SK-N-SH treated with all-trans-retinoic acid at 6 μM for 48 hours (cell line): ENCODE results near the gene MAP3K1.

ENCODE experiments used
- ATAC-seq: fragments of 200-7000 bp; cut with Tn5 transposase; 3 replicates; pipeline ENCODE4 v1.9.1; 2020; ENCODE audit warnings: mild to moderate bottlenecking, moderate library complexity
- ARNTL ChIP-seq: fragments of 450-650 bp; formaldehyde crosslinking; IDR thresholded peaks from 2 replicates; pipeline ENCODE4 v1.5.0; 2020; ENCODE audit warnings: low read depth, mild to moderate bottlenecking, moderate library complexity, borderline replicate concordance
- BACH2 ChIP-seq: fragments of 250-450 bp; sonication (Bioruptor Pico); IDR thresholded peaks from 2 replicates; pipeline ENCODE4 v1.9.0; 2021; ENCODE audit warnings: mild to moderate bottlenecking, borderline replicate concordance
- CSDC2 ChIP-seq: fragments of 250-450 bp; sonication (Bioruptor Pico); IDR thresholded peaks from 2 replicates; pipeline ENCODE4 v1.5.0; 2020; ENCODE audit warnings: mild to moderate bottlenecking, moderate library complexity
- ESRRG ChIP-seq: fragments of 250-450 bp; sonication (Bioruptor Pico); IDR thresholded peaks from 2 replicates; pipeline ENCODE4 v1.6.1; 2021; ENCODE audit warnings: mild to moderate bottlenecking
- ISL1 ChIP-seq: fragments of 250-450 bp; sonication (Bioruptor Pico); IDR thresholded peaks from 2 replicates; pipeline ENCODE4 v2.1.2; 2022; ENCODE audit warnings: mild to moderate bottlenecking, moderate library complexity
- OSR1 ChIP-seq: fragments of 250-450 bp; sonication (Bioruptor Pico); IDR thresholded peaks from 2 replicates; pipeline ENCODE4 v1.8.0; 2022; ENCODE audit warnings: moderate library complexity, mild to moderate bottlenecking, inconsistent platforms
- PPARA ChIP-seq: fragments of 250-450 bp; sonication (Bioruptor Pico); IDR thresholded peaks from 2 replicates; pipeline ENCODE4 v1.5.0; 2020; ENCODE audit warnings: mild to moderate bottlenecking, borderline replicate concordance
- RARB ChIP-seq: fragments of 250-450 bp; sonication (Bioruptor Pico); IDR thresholded peaks from 2 replicates; pipeline ENCODE4 v1.8.0; 2021; ENCODE audit warnings: mild to moderate bottlenecking, moderate library complexity
- SNAI2 ChIP-seq: fragments of 250-450 bp; sonication (Bioruptor Pico); IDR thresholded peaks from 2 replicates; pipeline ENCODE4 v1.5.0; 2020; ENCODE audit warnings: mild to moderate bottlenecking, moderate library complexity
- TCF4 ChIP-seq: fragments of 250-450 bp; sonication (Bioruptor Pico); IDR thresholded peaks from 2 replicates; pipeline ENCODE4 v1.8.0; 2021; ENCODE audit warnings: mild to moderate bottlenecking, moderate library complexity, borderline replicate concordance
- TOX ChIP-seq: fragments of 250-450 bp; sonication (Bioruptor Pico); IDR thresholded peaks from 2 replicates; pipeline ENCODE4 v1.8.0; 2021; ENCODE audit warnings: mild to moderate bottlenecking, moderate library complexity, borderline replicate concordance
- ZC3H10 ChIP-seq: fragments of 250-450 bp; sonication (Bioruptor Pico); IDR thresholded peaks from 2 replicates; pipeline ENCODE4 v1.5.1; 2021; ENCODE audit warnings: mild to moderate bottlenecking, moderate library complexity
- ZFP3 ChIP-seq: fragments of 250-450 bp; sonication (Bioruptor Pico); IDR thresholded peaks from 2 replicates; pipeline ENCODE4 v1.5.0; 2020; ENCODE audit warnings: mild to moderate bottlenecking, moderate library complexity
- ZFP30 ChIP-seq: fragments of 450-650 bp; formaldehyde crosslinking; IDR thresholded peaks from 2 replicates; pipeline ENCODE4 v1.5.0; 2022; ENCODE audit warnings: mild to moderate bottlenecking, moderate library complexity
- ZNF565 ChIP-seq: fragments of 450-650 bp; formaldehyde crosslinking; conservative IDR thresholded peaks from 2 replicates; pipeline ENCODE4 v1.5.0; 2020; ENCODE audit warnings: low read depth, mild to moderate bottlenecking, moderate library complexity
- ZNF70 ChIP-seq: fragments of 450-650 bp; formaldehyde crosslinking; IDR thresholded peaks from 2 replicates; pipeline ENCODE4 v1.5.0; 2020; ENCODE audit warnings: mild to moderate bottlenecking, moderate library complexity
- ZNF8 ChIP-seq: fragments of 450-650 bp; formaldehyde crosslinking; IDR thresholded peaks from 2 replicates; pipeline ENCODE4 v1.5.0; 2020; ENCODE audit warnings: mild to moderate bottlenecking, moderate library complexity
- TF ChIP-seq, protein P1 (sequence below): fragments of 250-450 bp; sonication (Bioruptor Pico); IDR thresholded peaks from 2 replicates; pipeline ENCODE4 v1.5.1; 2021; ENCODE audit warnings: mild to moderate bottlenecking, moderate library complexity
- TF ChIP-seq, protein P2 (sequence below): fragments of 250-450 bp; sonication (Bioruptor Pico); IDR thresholded peaks from 2 replicates; pipeline ENCODE4 v1.5.1; 2020; ENCODE audit warnings: low read depth, mild to moderate bottlenecking, moderate library complexity
- TF ChIP-seq, protein P3 (sequence below): fragments of 250-450 bp; sonication (Bioruptor Pico); IDR thresholded peaks from 2 replicates; pipeline ENCODE4 v1.5.0; 2020; ENCODE audit warnings: mild to moderate bottlenecking, moderate library complexity
- TF ChIP-seq, protein P4 (sequence below): fragments of 250-450 bp; sonication (Bioruptor Pico); IDR thresholded peaks from 2 replicates; pipeline ENCODE4 v1.8.0; 2020; ENCODE audit warnings: mild to moderate bottlenecking, moderate library complexity, borderline replicate concordance

MAP3K1 gene

DNA sequence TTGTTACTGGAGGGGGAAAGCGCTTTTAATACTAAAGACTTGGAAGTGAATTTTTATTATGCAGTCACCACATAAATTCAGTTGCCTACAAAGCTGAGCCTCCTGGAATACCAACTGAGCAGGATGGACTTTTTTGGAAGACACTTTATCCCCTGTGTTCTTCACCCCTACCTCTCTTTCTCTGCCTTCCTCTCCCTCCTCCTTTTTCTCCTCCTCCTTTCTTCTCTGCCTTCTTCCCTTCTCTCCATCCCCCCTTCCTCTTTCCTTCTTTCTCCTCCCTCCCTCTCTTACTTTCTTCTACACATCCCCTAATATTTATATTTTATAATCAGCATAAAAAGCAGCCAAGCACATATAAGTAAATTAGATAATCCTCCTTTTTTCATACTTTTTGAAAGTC lies 39.6 kb downstream of the MAP3K1 start:
- ATAC-seq, result no peak
- TF ChIP-seq ZNF70 (no peak), RARB (CRISPR knock-in tag) (no peak), PPARA (CRISPR knock-in tag) (no peak), TCF4 (CRISPR knock-in tag) (no peak), ZC3H10 (CRISPR knock-in tag) (no peak), BACH2 (no peak), ZFP30 (CRISPR knock-in tag) (no peak), ZNF8 (CRISPR knock-in tag) (no peak), ZNF565 (CRISPR knock-in tag) (no peak), SNAI2 (CRISPR knock-in tag) (no peak), ISL1 (CRISPR knock-in tag) (no peak), CSDC2 (CRISPR knock-in tag) (no peak), ARNTL (CRISPR knock-in tag) (no peak)
- TF ChIP-seq, protein P1, sequence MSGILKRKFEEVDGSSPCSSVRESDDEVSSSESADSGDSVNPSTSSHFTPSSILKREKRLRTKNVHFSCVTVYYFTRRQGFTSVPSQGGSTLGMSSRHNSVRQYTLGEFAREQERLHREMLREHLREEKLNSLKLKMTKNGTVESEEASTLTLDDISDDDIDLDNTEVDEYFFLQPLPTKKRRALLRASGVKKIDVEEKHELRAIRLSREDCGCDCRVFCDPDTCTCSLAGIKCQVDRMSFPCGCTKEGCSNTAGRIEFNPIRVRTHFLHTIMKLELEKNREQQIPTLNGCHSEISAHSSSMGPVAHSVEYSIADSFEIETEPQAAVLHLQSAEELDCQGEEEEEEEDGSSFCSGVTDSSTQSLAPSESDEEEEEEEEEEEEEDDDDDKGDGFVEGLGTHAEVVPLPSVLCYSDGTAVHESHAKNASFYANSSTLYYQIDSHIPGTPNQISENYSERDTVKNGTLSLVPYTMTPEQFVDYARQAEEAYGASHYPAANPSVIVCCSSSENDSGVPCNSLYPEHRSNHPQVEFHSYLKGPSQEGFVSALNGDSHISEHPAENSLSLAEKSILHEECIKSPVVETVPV, result no peak
- TF ChIP-seq, protein P2, sequence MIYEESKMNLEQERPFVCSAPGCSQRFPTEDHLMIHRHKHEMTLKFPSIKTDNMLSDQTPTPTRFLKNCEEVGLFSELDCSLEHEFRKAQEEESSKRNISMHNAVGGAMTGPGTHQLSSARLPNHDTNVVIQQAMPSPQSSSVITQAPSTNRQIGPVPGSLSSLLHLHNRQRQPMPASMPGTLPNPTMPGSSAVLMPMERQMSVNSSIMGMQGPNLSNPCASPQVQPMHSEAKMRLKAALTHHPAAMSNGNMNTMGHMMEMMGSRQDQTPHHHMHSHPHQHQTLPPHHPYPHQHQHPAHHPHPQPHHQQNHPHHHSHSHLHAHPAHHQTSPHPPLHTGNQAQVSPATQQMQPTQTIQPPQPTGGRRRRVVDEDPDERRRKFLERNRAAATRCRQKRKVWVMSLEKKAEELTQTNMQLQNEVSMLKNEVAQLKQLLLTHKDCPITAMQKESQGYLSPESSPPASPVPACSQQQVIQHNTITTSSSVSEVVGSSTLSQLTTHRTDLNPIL (CRISPR knock-in tag), result no peak
- TF ChIP-seq, all 23 proteins: peak for 0

DNA sequence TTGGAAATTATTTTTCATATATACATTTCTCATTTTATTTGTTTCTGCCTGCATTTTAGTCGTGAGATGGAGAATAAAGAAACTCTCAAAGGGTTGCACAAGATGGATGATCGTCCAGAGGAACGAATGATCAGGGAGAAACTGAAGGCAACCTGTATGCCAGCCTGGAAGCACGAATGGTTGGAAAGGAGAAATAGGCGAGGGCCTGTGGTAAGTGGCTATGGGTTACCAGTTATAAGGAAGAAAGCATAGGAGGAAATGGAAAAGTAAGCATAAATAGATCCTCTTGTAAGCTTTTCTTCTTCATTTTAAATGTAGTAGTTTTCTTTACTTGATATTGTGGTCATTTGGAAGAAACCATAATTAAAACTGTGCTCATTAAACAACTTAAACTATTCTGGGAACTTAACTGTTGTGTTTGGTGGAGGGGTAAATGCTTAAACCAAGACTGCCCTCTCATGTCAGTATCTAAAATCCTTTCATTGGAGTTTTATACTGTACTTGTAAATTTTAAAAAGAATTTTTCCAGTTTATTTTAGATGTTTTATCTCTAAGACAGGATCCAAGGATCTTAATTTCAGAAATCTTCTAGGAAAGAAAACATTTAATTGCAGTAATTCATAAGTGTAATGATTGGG lies 41.3 kb downstream of the MAP3K1 start:
- ATAC-seq, result no peak

More for the DNA sequence above, 41.3 kb downstream of the MAP3K1 start:
- no peak for TF ChIP-seq CSDC2 (CRISPR knock-in tag)
- TF ChIP-seq OSR1 (CRISPR knock-in tag), result no peak
- TF ChIP-seq ZNF565 (CRISPR knock-in tag), result no peak
- TF ChIP-seq, protein P3, sequence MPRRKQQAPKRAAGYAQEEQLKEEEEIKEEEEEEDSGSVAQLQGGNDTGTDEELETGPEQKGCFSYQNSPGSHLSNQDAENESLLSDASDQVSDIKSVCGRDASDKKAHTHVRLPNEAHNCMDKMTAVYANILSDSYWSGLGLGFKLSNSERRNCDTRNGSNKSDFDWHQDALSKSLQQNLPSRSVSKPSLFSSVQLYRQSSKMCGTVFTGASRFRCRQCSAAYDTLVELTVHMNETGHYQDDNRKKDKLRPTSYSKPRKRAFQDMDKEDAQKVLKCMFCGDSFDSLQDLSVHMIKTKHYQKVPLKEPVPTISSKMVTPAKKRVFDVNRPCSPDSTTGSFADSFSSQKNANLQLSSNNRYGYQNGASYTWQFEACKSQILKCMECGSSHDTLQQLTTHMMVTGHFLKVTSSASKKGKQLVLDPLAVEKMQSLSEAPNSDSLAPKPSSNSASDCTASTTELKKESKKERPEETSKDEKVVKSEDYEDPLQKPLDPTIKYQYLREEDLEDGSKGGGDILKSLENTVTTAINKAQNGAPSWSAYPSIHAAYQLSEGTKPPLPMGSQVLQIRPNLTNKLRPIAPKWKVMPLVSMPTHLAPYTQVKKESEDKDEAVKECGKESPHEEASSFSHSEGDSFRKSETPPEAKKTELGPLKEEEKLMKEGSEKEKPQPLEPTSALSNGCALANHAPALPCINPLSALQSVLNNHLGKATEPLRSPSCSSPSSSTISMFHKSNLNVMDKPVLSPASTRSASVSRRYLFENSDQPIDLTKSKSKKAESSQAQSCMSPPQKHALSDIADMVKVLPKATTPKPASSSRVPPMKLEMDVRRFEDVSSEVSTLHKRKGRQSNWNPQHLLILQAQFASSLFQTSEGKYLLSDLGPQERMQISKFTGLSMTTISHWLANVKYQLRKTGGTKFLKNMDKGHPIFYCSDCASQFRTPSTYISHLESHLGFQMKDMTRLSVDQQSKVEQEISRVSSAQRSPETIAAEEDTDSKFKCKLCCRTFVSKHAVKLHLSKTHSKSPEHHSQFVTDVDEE (CRISPR knock-in tag), result no peak
- TF ChIP-seq, protein P4, sequence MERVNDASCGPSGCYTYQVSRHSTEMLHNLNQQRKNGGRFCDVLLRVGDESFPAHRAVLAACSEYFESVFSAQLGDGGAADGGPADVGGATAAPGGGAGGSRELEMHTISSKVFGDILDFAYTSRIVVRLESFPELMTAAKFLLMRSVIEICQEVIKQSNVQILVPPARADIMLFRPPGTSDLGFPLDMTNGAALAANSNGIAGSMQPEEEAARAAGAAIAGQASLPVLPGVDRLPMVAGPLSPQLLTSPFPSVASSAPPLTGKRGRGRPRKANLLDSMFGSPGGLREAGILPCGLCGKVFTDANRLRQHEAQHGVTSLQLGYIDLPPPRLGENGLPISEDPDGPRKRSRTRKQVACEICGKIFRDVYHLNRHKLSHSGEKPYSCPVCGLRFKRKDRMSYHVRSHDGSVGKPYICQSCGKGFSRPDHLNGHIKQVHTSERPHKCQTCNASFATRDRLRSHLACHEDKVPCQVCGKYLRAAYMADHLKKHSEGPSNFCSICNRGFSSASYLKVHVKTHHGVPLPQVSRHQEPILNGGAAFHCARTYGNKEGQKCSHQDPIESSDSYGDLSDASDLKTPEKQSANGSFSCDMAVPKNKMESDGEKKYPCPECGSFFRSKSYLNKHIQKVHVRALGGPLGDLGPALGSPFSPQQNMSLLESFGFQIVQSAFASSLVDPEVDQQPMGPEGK (CRISPR knock-in tag), result no peak
- TF ChIP-seq, protein P2 (CRISPR knock-in tag), result no peak
- TF ChIP-seq ZNF70, result no peak
- no peak for TF ChIP-seq ZFP3 (CRISPR knock-in tag)
- TF ChIP-seq BACH2, result no peak
- TF ChIP-seq PPARA (CRISPR knock-in tag), result no peak
- TF ChIP-seq ZFP30 (CRISPR knock-in tag), result no peak
- TF ChIP-seq RARB (CRISPR knock-in tag), result no peak
- TF ChIP-seq ESRRG, result no peak
- TF ChIP-seq ZNF8 (CRISPR knock-in tag), result no peak
- TF ChIP-seq ZC3H10 (CRISPR knock-in tag), result no peak
- TF ChIP-seq, protein P1, result no peak
- no peak for TF ChIP-seq TOX
- no peak for TF ChIP-seq ISL1 (CRISPR knock-in tag)
